GM19239 (cell line): Measurements from ENCODE around the gene MXRA8.

Experiments
- DNase-seq: peaks from one replicate; pipeline ENCODE4 v3.0.0; 2011; ENCODE audit warnings: low spot score; ENCODE audit not compliant: insufficient read length
- FAIRE-seq: peaks from 2 replicates; lab custom pipeline; 2011; peaks lifted over from hg19 to GRCh38; lab: Jason Lieb, UNC

The MXRA8 gene

DNA sequence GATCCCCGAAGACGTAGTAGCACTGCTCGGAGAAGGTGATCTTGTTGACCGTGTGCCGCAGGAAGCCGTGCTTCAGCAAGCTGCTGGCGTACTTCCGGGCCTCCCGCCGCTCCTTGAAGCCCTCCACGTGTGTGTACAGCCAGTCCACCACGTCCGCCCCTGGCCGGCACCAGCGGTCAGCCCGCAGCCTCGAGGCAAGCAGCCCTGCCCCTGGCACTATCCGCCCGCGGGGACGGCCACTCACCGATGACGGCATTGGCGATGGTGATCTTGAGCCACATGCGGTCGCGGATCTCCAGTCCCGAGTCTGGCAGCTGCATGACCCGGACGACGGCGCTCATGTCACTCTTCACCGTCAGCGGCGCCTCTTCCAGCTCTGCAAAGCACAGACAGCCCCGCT, 20.1 kb downstream of the MXRA8 start:
- DNase-seq (no peak), FAIRE-seq (no peak)

DNA sequence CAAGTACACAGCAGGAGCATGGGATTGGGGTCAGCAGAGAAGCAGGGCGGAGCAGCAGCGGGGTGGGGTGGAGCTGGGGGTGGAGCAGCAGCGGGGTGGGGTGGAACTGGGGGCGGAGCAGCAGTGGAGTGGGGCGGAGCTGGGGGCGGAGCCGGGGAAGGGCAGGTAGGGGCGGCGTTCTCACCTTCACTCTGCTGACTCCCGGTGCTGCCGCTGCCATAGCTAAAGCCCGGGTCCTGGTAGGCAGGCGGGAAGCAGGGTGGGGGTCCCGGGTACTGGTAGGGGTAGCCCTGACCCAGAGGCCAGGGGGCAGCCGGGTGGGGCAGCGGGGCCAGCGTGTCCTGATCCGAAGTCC, 20.6 kb downstream of the MXRA8 start:
- FAIRE-seq (no peak), DNase-seq (no peak)

DNA sequence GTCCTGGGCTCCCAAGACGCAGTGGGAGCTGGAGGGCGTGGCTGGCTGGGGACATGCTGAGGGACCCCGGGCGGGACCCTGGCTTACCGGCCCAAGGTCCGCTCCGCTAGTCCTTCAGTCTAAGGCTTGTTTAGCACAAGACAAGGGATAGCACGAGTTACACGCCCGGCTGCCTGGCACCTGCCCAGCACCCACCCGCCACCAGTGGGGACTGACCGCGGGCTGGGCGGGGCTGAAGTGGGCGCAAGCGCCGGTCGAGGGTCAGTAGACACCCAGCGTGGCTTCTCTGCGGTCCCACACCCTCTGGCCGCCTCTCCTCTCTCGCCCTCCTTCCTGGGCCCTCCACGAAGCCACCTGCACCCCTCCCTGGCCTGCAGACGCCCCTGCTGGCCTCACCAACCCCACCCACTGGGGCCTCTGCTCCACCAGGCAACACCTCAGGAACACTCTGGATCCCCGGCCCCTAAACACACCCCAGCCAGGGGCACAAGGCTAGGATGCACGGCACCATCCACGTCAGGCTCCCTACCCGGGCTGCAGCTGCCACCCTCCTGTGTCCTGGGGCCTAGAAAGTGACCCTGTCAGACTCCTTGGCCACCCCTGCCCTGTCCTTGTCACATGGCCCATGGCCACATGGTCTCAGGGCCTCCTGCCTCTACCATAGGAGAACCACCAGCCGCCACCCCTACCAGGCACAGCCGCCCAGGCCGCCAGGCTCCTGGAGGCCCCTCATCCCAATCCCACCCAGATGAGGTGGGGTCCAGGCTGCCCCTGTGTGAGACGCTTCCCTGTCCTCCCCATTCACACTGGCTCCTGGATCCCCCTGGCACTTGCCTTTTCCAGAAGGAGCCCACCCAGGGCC, 21.2 kb downstream of the MXRA8 start:
- no peak for DNase-seq
- no peak for FAIRE-seq

DNA sequence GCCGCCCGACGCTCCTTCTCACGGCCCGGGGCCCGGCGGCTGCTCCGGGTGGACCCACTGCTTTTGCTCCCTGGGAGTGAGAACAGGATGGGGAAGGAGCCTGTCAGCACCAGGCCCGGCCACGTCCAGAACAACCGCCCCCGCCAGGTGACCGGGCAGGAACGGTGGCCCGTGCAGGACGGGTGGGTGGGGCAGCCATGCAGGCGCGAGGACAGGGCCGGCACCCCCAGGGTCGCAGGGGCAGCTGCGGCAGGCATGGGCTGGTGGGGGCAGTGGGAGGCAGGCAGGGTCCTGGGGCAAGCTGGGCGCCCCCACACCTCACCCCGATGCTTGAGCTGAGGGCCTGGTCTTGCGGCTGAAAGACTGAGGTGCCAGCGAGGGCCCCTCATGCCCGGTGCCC, 21.9 kb downstream of the MXRA8 start:
- DNase-seq (no peak), FAIRE-seq (no peak)

DNA sequence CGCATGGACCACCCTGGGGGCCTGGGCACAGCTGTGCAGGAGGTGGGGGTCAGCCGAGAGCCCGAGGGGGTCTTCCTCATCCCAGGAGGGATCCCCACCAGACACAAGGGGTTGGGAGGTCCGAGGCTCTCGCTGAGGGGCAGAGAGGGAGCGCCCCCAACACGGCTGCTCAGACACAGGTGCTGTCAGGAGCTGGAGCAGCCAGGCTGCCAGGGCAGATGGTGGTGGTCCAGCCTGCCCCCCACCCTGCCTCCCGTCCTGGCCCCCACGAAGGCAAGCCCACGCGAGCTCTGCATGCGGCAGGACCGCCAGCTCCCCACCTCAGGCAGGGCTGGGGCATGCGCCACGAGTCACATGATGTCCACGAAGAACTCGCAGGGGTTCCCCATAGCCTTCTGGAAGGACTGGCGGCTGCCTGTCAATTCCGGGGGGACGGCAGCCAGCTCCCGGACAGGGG, 22.5 kb downstream of the MXRA8 start:
- DNase-seq (no peak), FAIRE-seq (no peak)

DNA sequence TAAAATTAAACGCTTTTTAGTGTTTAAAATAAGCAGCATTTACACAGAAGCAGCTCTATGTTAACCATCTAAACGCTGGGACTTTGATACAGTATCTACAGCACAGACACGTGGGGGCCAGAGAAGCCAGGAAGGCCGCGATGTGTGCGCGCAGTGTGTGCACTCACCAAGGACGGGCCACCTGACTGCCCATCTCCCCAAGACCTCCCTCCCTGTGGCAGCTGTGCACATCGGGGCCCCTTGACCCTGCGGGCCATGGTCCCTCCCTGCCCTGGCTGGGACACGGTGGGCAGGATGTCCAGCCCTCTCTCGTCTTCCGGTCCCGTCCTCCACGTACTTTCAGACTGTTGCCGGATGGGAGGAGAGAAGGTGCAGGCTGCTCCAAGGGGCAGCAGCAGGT, 23.1 kb downstream of the MXRA8 start:
- DNase-seq, result no peak
- FAIRE-seq, result no peak

DNA sequence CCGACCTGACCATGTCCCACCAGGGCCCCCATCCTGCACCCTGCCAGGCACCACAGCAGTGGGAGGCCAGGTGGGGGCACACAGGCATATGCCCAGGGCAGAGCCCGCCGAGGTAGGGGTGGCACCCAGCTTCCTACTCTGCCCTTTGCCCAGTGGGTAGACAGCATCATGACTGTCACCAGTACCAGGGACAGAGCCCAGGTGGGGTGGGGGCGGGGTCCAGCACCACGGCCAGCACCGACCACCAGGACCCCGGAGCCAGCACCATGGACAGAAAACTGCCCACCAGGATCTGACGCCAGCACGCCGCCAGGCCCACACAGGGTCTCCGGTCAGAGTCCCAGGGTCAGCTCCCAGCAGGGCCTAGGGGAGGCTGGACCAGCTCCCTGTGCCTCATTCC, 23.5 kb downstream of the MXRA8 start:
- FAIRE-seq, result no peak

DNA sequence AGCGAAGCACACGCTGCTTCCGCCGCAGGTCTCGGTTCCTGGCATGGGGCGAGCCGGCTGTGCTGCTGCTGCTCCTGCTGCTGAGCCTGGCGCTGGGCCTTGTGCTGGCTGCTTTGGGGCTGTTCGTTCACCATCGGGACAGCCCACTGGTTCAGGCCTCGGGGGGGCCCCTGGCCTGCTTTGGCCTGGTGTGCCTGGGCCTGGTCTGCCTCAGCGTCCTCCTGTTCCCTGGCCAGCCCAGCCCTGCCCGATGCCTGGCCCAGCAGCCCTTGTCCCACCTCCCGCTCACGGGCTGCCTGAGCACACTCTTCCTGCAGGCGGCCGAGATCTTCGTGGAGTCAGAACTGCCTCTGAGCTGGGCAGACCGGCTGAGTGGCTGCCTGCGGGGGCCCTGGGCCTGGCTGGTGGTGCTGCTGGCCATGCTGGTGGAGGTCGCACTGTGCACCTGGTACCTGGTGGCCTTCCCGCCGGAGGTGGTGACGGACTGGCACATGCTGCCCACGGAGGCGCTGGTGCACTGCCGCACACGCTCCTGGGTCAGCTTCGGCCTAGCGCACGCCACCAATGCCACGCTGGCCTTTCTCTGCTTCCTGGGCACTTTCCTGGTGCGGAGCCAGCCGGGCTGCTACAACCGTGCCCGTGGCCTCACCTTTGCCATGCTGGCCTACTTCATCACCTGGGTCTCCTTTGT, 24.7 kb downstream of the MXRA8 start:
- DNase-seq, result no peak
- FAIRE-seq, result no peak

More for the DNA sequence above, 23.5 kb downstream of the MXRA8 start:
- DNase-seq, result no peak

DNA sequence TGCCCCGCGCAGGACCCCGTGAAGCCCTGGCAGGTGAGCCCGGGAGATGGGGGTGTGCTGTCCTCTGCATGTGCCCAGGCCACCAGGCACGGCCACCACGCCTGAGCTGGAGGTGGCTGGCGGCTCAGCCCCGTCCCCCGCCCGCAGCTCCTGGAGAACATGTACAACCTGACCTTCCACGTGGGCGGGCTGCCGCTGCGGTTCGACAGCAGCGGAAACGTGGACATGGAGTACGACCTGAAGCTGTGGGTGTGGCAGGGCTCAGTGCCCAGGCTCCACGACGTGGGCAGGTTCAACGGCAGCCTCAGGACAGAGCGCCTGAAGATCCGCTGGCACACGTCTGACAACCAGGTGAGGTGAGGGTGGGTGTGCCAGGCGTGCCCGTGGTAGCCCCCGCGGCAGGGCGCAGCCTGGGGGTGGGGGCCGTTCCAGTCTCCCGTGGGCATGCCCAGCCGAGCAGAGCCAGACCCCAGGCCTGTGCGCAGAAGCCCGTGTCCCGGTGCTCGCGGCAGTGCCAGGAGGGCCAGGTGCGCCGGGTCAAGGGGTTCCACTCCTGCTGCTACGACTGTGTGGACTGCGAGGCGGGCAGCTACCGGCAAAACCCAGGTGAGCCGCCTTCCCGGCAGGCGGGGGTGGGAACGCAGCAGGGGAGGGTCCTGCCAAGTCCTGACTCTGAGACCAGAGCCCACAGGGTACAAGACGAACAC, 25.4 kb downstream of the MXRA8 start:
- no peak for FAIRE-seq
- DNase-seq, result no peak

DNA sequence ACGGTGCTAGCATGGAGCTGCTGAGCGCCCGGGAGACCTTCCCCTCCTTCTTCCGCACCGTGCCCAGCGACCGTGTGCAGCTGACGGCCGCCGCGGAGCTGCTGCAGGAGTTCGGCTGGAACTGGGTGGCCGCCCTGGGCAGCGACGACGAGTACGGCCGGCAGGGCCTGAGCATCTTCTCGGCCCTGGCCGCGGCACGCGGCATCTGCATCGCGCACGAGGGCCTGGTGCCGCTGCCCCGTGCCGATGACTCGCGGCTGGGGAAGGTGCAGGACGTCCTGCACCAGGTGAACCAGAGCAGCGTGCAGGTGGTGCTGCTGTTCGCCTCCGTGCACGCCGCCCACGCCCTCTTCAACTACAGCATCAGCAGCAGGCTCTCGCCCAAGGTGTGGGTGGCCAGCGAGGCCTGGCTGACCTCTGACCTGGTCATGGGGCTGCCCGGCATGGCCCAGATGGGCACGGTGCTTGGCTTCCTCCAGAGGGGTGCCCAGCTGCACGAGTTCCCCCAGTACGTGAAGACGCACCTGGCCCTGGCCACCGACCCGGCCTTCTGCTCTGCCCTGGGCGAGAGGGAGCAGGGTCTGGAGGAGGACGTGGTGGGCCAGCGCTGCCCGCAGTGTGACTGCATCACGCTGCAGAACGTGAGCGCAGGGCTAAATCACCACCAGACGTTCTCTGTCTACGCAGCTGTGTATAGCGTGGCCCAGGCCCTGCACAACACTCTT, 26.2 kb downstream of the MXRA8 start:
- FAIRE-seq, result no peak

DNA sequence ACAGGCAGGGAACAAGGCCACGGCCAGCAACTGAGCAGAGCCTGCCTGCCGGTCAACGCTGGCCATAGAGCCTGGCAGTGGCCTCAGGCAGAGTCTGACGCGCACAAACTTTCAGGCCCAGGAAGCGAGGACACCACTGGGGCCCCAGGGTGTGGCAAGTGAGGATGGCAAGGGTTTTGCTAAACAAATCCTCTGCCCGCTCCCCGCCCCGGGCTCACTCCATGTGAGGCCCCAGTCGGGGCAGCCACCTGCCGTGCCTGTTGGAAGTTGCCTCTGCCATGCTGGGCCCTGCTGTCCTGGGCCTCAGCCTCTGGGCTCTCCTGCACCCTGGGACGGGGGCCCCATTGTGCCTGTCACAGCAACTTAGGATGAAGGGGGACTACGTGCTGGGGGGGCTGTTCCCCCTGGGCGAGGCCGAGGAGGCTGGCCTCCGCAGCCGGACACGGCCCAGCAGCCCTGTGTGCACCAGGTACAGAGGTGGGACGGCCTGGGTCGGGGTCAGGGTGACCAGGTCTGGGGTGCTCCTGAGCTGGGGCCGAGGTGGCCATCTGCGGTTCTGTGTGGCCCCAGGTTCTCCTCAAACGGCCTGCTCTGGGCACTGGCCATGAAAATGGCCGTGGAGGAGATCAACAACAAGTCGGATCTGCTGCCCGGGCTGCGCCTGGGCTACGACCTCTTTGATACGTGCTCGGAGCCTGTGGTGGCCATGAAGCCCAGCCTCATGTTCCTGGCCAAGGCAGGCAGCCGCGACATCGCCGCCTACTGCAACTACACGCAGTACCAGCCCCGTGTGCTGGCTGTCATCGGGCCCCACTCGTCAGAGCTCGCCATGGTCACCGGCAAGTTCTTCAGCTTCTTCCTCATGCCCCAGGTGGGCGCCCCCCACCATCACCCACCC, 27.0 kb downstream of the MXRA8 start, which contains the start of gene TAS1R3:
Gene TAS1R3, plus strand, starts transcription at position 213 of the 898 bp plus-strand sequence. Its CDS starts 66 bp downstream, at position 279.
- no peak for DNase-seq
- FAIRE-seq, result no peak

More for the DNA sequence above, 26.2 kb downstream of the MXRA8 start:
- no peak for DNase-seq

DNA sequence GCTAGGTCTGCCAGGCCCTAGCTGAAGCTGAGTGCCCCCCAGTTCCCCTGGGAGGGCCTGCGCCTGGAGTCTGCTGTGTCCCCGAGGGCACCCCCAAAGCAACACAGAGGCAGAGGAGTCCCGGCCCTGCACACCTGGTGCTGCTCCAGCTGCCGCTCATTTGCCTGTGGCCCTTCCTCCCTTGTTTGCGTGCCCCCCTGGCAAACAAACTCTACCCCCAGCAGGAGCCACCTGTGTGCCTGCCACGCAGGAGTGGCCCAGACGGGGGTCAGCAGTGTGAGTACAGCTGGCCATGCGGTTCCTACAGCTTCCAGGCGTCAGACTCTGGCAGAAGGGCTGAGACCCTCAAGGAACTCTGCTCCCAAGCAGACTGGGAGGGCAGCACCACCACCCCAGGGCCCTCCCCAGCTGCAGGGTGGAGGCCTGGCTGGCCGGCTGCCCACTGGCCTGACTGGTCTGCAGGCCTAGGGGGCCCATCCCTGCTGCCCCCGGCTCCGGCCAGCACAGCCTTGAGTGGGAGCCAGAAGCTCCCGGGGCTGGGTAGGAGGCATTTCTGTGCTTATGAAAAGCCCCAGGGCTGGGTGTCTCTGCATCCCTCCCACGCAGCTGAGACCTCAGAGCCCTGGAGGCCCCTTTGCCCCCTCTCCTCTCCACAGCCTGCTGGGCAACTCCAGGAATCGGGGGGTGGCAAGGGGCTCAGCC, 27.8 kb downstream of the MXRA8 start:
- FAIRE-seq, result no peak

DNA sequence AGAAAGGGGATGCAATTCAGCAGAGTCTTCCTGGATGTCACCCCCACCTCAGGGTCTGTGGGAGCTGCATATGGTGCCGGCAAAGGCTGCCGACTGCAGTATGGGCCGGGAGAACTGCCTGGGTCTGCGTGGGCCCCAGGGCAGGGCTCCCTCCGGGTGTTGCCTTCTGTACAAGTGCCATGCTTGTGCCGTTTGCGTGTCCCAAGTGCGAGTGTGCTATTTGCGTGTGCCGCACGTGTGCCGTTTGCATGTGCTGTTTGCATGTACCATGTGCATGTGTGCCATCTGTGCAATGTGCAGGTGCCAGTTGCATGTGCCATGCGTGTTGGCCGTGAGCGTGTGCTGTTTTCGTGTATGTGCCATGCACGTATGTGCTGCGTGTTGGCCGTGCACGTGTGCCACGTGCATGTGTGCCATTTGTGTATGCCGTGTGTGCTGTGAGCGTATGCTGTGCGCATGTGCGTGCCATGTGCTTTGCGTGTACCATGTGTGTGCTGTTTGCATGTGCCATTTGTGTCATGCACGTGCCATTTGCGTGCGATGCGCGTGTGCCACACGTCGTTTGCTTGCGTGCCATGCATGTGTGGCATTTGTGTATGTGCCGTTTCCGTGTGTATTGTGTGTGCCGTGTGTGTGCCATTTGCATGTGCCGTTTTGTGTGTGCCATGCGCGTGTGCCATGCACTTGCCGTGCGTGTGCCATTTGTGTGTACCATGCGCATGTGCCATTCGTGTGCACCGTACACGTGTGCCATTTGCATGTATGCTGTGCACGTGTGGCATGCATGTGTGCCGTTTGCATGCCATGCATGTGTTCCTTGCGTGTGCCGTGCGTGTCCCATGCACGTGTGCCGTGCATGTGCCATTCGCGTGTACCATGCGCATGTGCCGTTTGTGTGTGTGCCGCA, 28.8 kb downstream of the MXRA8 start:
- FAIRE-seq (no peak), DNase-seq (no peak)

More for the DNA sequence above, 27.8 kb downstream of the MXRA8 start:
- DNase-seq, result no peak

DNA sequence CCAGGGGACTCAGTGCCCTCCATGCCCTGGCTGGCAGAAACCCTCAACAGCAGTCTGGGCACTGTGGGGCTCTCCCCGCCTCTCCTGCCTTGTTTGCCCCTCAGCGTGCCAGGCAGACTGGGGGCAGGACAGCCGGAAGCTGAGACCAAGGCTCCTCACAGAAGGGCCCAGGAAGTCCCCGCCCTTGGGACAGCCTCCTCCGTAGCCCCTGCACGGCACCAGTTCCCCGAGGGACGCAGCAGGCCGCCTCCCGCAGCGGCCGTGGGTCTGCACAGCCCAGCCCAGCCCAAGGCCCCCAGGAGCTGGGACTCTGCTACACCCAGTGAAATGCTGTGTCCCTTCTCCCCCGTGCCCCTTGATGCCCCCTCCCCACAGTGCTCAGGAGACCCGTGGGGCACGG, 30.1 kb downstream of the MXRA8 start:
- FAIRE-seq (no peak), DNase-seq (no peak)

DNA sequence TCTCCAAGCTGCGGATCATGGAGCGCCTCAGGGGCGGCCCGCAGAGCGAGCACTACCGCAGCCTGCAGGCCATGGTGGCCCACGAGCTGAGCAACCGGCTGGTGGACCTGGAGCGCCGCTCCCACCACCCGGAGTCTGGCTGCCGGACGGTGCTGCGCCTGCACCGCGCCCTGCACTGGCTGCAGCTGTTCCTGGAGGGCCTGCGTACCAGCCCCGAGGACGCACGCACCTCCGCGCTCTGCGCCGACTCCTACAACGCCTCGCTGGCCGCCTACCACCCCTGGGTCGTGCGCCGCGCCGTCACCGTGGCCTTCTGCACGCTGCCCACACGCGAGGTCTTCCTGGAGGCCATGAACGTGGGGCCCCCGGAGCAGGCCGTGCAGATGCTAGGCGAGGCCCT, 31.1 kb downstream of the MXRA8 start:
- no peak for DNase-seq
- FAIRE-seq, result no peak

DNA sequence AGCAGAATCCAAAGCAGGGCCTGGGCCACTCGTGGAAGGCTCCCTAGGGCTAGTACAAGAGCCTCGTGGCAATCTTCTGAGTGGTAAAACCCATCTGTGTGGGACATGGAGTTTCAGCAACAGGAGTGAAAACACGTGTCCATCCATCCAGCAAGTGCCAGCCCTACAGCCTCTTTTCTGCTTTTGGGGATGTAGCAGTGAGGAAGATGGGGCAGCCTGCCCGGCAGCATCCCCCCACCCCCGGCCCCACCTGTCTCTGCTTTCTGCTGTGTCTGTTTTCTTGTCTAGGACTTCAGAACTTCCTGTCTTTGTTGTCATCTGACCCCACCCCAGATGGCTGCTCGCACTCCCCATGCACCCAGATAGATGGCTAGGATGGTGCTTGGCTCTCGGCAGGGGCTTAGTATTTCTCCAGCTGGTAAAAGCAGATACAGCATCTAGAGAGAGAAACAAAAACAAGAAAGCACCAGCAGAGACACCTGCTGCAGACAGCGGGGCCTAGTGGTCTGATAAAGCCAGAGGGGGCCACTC, 32.2 kb downstream of the MXRA8 start:
- no peak for DNase-seq
- no peak for FAIRE-seq

DNA sequence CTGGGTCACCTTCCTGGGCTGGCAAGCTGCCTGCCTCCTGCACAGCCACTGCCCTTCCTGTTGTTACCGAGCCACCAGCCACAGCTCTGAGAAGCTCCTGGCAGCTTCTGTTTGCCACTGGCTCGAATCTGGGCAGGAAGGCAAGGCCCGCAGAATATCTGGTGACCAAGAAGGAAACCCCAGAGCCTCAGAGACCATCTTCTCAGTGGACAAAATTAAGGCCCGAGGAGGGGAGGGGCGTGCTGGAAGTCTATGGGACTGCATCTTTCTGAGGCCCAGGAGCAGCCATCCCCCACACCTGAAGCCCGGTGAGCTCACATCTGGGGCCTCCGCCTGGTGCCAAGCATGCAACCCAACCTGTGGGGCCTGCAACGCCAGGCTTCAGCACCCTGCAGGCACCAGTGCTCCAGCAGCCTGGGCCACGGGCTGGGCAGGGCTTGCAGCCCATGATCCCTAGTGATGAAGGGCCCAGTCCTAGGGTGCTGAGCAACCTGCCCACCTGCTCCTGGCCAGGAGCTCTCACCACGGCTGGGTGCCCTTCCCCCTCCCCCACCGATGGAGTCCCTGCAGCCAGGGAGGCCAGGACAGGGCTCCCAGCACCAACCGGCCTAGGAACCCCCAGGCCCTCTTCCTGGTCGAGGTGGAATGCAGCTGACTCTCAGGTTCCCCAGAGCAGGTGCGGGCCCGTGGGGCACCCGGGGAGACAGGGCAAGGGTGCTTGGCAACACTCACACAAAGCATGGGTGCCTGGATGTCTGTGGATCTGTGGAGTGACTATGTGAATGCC, 32.9 kb downstream of the MXRA8 start:
- FAIRE-seq, result no peak
- DNase-seq, result no peak
